Measurements from ENCODE around the gene COL27A1. TPM values are rescaled to one million over a fixed set of nuclear protein-coding genes. Genes with fewer than 3 reads are reported as not detected.

Gene COL27A1
- total RNA-seq, 3 donors from 2014 or later = 3.5 to 22.0 (median 6.7) TPM

DNA sequence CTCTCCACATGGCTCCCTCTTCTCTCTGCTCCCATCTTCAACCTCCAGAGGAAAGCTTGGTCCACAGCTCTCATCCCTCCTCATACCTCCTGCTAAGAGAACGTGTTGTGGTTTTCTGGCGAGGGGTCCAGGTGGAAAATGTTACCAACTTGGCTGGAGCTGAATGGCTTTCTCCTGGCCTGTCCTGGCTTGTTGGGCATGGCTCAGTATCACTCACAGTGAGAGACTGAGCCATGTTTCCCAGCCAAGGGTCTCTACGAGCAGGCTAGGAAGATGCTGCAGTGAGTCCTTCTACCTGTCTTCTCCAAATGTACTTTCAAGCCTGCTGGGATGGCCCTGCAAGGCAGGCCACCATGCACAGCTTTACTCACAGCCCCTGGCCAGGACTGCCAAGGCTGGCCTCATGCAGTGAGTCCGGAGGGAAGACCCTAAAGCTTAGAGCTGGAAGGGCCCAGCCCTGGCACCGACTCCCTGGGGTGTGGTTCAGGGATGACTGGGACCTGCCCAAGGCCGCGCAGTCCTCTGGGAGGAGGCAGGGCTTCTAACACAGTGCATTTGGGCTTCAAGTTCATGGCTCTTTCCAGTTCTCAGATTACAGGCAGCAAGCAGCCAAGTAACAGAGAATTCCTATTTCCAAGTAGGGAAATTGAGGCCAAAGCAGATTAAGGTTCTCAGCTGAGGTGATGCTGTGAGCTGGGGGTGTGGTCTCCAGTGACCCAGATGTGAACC, 59.5 kb downstream of the COL27A1 start:
- TF ChIP-seq, protein P1, sequence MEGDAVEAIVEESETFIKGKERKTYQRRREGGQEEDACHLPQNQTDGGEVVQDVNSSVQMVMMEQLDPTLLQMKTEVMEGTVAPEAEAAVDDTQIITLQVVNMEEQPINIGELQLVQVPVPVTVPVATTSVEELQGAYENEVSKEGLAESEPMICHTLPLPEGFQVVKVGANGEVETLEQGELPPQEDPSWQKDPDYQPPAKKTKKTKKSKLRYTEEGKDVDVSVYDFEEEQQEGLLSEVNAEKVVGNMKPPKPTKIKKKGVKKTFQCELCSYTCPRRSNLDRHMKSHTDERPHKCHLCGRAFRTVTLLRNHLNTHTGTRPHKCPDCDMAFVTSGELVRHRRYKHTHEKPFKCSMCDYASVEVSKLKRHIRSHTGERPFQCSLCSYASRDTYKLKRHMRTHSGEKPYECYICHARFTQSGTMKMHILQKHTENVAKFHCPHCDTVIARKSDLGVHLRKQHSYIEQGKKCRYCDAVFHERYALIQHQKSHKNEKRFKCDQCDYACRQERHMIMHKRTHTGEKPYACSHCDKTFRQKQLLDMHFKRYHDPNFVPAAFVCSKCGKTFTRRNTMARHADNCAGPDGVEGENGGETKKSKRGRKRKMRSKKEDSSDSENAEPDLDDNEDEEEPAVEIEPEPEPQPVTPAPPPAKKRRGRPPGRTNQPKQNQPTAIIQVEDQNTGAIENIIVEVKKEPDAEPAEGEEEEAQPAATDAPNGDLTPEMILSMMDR (IDR thresholded peaks at IDR 0.05) = no peak
- TF ChIP-seq POLR2A (IDR thresholded peaks at IDR 0.05) = no peak
- no peak for TF ChIP-seq POLR2AphosphoS5 (IDR thresholded peaks at IDR 0.05)
- intact Hi-C loops (cut with DNase I; ENCODE audit: low total_unique reads) = no loop called here
- H3K9me3 ChIP-seq = no peaks in the 10 kb centered on the region
- H3K36me3 ChIP-seq = no peaks in the 10 kb centered on the region
- no peaks in the 10 kb centered on the region for H3K4me1 ChIP-seq
- no peak overlapping the region for H3K4me3 ChIP-seq
- no peaks in the 10 kb centered on the region for H3K27me3 ChIP-seq
- no peak overlapping the region for H3K27ac ChIP-seq
- no peak for DNase-seq (ENCODE audit: low spot score in 2 of 2)

DNA sequence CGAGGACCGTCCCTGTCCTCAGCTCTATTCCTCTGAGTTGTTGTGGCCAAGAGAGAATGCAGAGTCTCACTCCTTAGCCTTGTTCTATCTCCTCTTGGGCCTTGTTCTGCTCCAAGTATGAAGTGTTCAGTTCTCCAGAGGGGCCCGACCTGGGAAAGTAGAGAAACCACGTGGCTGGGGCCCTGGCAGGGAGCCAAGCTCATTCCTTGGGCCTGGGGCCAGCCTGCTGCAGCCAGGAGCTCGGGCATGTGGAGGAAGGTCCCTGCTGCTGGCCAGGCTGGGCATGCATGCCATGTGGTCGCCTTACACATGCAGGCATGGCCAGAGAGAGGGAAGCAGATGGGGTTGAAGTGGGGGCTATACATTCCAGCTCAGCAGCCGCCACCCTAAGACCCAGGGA, 60.7 kb downstream of the COL27A1 start:
- peak; percentile 43 to 77 for DNase-seq (ENCODE audit: low spot score in 2 of 2)
- Histone ChIP-seq H3K4me3 (no peak overlapping the region), H3K4me1 (no peaks in the 10 kb centered on the region), H3K9me3 (no peaks in the 10 kb centered on the region), H3K27me3 (no peaks in the 10 kb centered on the region), H3K36me3 (no peaks in the 10 kb centered on the region), H3K27ac (no peak overlapping the region)
- TF ChIP-seq POLR2A (IDR thresholded peaks at IDR 0.05) (no peak), POLR2AphosphoS5 (IDR thresholded peaks at IDR 0.05) (no peak)
- TF ChIP-seq, protein P1 (IDR thresholded peaks at IDR 0.05) = no peak
- intact Hi-C loops (cut with DNase I; ENCODE audit: low total_unique reads) = no loop called here

- no peak for TF ChIP-seq POLR2A (IDR thresholded peaks at IDR 0.05)
- TF ChIP-seq POLR2AphosphoS5 (IDR thresholded peaks at IDR 0.05) = no peak
- TF ChIP-seq, protein P1 (IDR thresholded peaks at IDR 0.05) = no peak
- Histone ChIP-seq H3K27me3 (no peaks in the 10 kb centered on the region), H3K27ac (no peak overlapping the region), H3K4me1 (no peaks in the 10 kb centered on the region), H3K9me3 (no peaks in the 10 kb centered on the region), H3K36me3 (no peaks in the 10 kb centered on the region), H3K4me3 (no peak overlapping the region)
- intact Hi-C loops (cut with DNase I; ENCODE audit: low total_unique reads) = no loop called here
- DNase-seq (ENCODE audit: low spot score in 2 of 2) = no peak
Measured at GRCh38 chr9:114216976-114217375, 61.6 kb downstream of the COL27A1 start.

DNA sequence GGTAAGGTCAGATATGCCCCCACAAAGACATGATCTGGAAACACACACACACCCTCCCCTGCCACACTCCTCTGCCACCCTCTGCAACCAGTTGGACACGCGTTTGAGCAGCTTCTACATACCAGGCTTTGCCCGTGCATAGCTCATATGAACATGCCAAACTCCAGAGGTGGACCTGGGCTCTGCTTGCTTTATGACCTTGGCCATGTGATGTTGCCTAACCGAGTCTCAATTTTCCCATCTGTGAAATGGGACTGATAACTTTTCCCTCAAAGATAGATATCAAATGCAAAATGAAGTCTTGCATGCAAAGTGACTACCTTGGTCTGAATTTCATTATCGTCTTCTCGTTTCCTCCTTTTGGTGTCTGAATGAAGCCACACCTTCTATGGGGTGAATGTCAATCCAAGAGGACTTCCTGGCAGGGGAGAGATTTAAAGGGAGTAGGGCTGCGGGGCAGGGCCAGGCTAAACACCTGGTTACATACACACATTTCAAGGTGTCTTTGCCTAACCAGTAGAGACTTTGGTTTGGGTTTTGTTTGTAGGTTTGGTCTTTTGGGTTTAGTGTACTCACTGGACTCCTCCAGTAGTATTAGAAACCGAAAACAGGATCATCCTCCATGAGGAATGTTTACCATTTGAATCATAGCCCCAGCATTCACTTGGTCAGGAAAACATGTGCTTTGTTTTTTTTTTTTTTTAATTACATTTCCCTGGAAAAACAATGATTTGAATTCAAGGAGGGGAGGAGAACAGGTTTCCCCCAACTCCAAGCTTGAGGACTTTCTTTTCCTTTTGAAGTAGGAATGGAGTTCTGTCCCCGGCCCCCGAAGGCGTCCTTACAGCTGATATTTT, 63.2 kb downstream of the COL27A1 start:
- peak overlapping the region in 1 of 2 donors; percentile 50 for H3K27ac ChIP-seq
- H3K4me1 ChIP-seq = no peaks in the 10 kb centered on the region
- TF ChIP-seq POLR2A (IDR thresholded peaks at IDR 0.05) (no peak), POLR2AphosphoS5 (IDR thresholded peaks at IDR 0.05) (no peak)
- TF ChIP-seq, protein P1 (IDR thresholded peaks at IDR 0.05) = no peak
- no peaks in the 10 kb centered on the region for H3K27me3 ChIP-seq
- DNase-seq (ENCODE audit: low spot score in 2 of 2) = no peak
- no peak overlapping the region for H3K4me3 ChIP-seq
- no peaks in the 10 kb centered on the region for H3K9me3 ChIP-seq
- intact Hi-C loops (cut with DNase I; ENCODE audit: low total_unique reads) = loop anchor here (1.0 kb wide), 1 partner anchor 11 kb away; no protein-coding TSS in a partner anchor
- H3K36me3 ChIP-seq = no peaks in the 10 kb centered on the region

DNA sequence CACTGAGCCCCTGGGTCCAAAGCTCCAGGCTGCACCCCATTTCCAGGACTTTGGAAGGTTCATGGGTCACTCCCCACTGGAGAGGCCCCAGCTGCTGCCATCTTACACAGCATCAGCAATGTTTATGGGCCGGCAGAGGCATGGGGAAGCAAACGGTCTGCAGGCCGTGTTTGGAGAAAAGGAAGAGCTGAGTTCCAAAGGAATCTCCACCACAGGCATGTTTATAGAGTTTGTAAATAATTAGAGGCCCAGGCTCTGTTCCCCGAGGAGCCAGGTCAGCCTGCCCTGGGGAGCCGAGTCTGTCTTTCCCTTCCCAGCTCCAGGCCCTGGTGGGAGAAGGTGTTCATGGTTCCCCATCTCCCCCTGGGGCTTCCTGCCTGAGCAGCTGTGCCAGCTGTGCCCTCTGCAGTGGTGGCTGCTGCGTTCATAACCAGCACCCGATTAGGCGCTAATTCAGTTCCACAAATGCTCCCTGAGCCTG, 64.8 kb downstream of the COL27A1 start:
- Histone ChIP-seq H3K27ac (peak overlapping the region; percentile 2 to 75), H3K4me3 (no peak overlapping the region), H3K27me3 (no peaks in the 10 kb centered on the region), H3K9me3 (no peaks in the 10 kb centered on the region), H3K36me3 (no peaks in the 10 kb centered on the region), H3K4me1 (no peaks in the 10 kb centered on the region)
- DNase-seq (ENCODE audit: low spot score in 2 of 2) = no peak
- TF ChIP-seq POLR2AphosphoS5 (IDR thresholded peaks at IDR 0.05) (no peak), POLR2A (IDR thresholded peaks at IDR 0.05) (no peak)
- TF ChIP-seq, protein P1 (IDR thresholded peaks at IDR 0.05) = no peak
- intact Hi-C loops (cut with DNase I; ENCODE audit: low total_unique reads) = no loop called here
